H1 (cell line): ENCODE measurements around the gene THADA. TPM values are rescaled to one million over a fixed set of nuclear protein-coding genes. Genes with fewer than 3 reads are reported as not detected.

ENCODE experiments used
- CTCF ChIA-PET: fragments of 300-600 bp; sonication (Branson Sonifier 250); formaldehyde crosslinking; loops from one replicate; lab custom pipeline; 2021; ENCODE audit not compliant: partially characterized antibody; lab: Charles Lee
- POLR2A ChIA-PET: fragments of 300-600 bp; sonication (Branson Sonifier 250); formaldehyde crosslinking; loops from one replicate; lab custom pipeline; 2021; ENCODE audit warnings: inconsistent platforms; ENCODE audit not compliant: partially characterized antibody; lab: Charles Lee
- DNase-seq, 2 experiments: peaks; one replicate each; pipeline versions ENCODE4 v3.0.0 to v3.0.0-alpha.2; 2010 to 2022; ENCODE audit warnings: low spot score in 2 of 2, low read depth in 1 of 2, mixed read lengths in 1 of 2
- FAIRE-seq: peaks from 2 replicates; lab custom pipeline; 2011; peaks lifted over from hg19 to GRCh38; lab: Jason Lieb, UNC
- H2AFZ ChIP-seq: 2 replicates; pipeline ENCODE4 v1.8.1; 2012; ENCODE audit warnings: low read length, inconsistent platforms
- H2AK5ac ChIP-seq: 2 replicates; pipeline ENCODE4 v1.6.1; 2013; ENCODE audit warnings: low read depth, low read length
- H2BK120ac ChIP-seq: replicated peaks from 2 replicates; pipeline ENCODE3; 2013; ENCODE audit warnings: low read depth, low read length, inconsistent platforms
- H2BK12ac ChIP-seq: 2 replicates; pipeline ENCODE4 v1.6.1; 2013; ENCODE audit warnings: low read depth, low read length
- H2BK15ac ChIP-seq: 2 replicates; pipeline ENCODE4 v1.6.1; 2013; ENCODE audit warnings: low read length
- H2BK20ac ChIP-seq: 2 replicates; pipeline ENCODE4 v1.6.1; 2013; ENCODE audit warnings: low read length
- H2BK5ac ChIP-seq: 2 replicates; pipeline ENCODE4 v1.6.1; 2013; ENCODE audit warnings: low read depth, low read length
- H3K14ac ChIP-seq: 2 replicates; pipeline ENCODE4 v1.6.1; 2013; ENCODE audit warnings: inconsistent platforms; ENCODE audit not compliant: insufficient read length
- H3K18ac ChIP-seq: 2 replicates; pipeline ENCODE4 v1.6.1; 2013; ENCODE audit warnings: low read length; ENCODE audit errors: extremely low read depth
- H3K23ac ChIP-seq: 2 replicates; pipeline ENCODE4 v1.6.1; 2013; ENCODE audit warnings: inconsistent platforms; ENCODE audit not compliant: insufficient read length
- H3K23me2 ChIP-seq: 2 replicates; pipeline ENCODE4 v1.6.1; 2013; ENCODE audit warnings: low read depth, low read length
- H3K27ac ChIP-seq: 2 replicates; pipeline ENCODE4 v1.6.1; 2011; ENCODE audit warnings: low read depth, low read length, inconsistent platforms
- H3K27me3 ChIP-seq, 4 experiments: replicated peaks in 1 of 4; 1 replicate in 1 of 4; 2 replicates in 3 of 4; pipeline versions ENCODE4 v1.6.1 to v1.8.1; 2011 to 2013; ENCODE audit warnings: low read length in 3 of 4, mild to moderate bottlenecking in 3 of 4, inconsistent platforms in 2 of 4, mixed read lengths in 2 of 4, moderate library complexity in 1 of 4; ENCODE audit not compliant: control insufficient read depth in 3 of 4, insufficient read depth in 3 of 4; ENCODE audit errors: extremely low read depth in 1 of 4
- H3K36me3 ChIP-seq, 4 experiments: 2 replicates each; pipeline versions ENCODE4 v1.6.1 to v1.8.1; 2011 to 2013; ENCODE audit warnings: mild to moderate bottlenecking in 4 of 4, low read length in 3 of 4, moderate library complexity in 2 of 4, control low read depth in 1 of 4, inconsistent platforms in 1 of 4; ENCODE audit not compliant: insufficient read depth in 4 of 4, control insufficient read depth in 2 of 4
- H3K4ac ChIP-seq: replicated peaks from 2 replicates; pipeline ENCODE3; 2013; ENCODE audit warnings: low read length, low read depth, mixed read lengths, inconsistent platforms; ENCODE audit not compliant: insufficient read length
- H3K4me1 ChIP-seq, 4 experiments: replicated peaks in 1 of 4; 1 replicate in 1 of 4; 2 replicates in 3 of 4; pipeline versions ENCODE4 v1.6.1 to v1.8.1; 2011 to 2013; ENCODE audit warnings: low read length in 3 of 4, inconsistent platforms in 2 of 4, mixed read lengths in 1 of 4; ENCODE audit not compliant: insufficient read depth in 4 of 4, control insufficient read depth in 3 of 4
- H3K4me2 ChIP-seq, 2 experiments: 2 replicates each; pipeline versions ENCODE4 v1.6.1 to v1.8.1; 2011 to 2013; ENCODE audit warnings: low read depth in 2 of 2, low read length in 2 of 2, control low read depth in 1 of 2, inconsistent platforms in 1 of 2, mild to moderate bottlenecking in 1 of 2; ENCODE audit not compliant: insufficient read depth in 1 of 2
- H3K4me3 ChIP-seq, 4 experiments: fragments of 200-600, 300-600 bp in 1 of 4; sonication (generic), shearing (Covaris generic), sonication (Bioruptor Twin) in 1 of 4; 2 replicates each; pipeline versions ENCODE4 v1.5.1 to v1.8.1; 2011 to 2016; ENCODE audit warnings: low read length in 4 of 4, low read depth in 3 of 4, control low read depth in 2 of 4, inconsistent platforms in 2 of 4, mild to moderate bottlenecking in 2 of 4, mixed read lengths in 1 of 4, moderate library complexity in 1 of 4; ENCODE audit not compliant: insufficient read depth in 2 of 4; ENCODE audit errors: extremely low read depth in 1 of 4
- H3K56ac ChIP-seq: replicated peaks from 2 replicates; pipeline ENCODE3; 2013; ENCODE audit warnings: low read depth, mild to moderate bottlenecking, mixed read lengths, low read length, inconsistent platforms; ENCODE audit not compliant: insufficient read length
- H3K79me1 ChIP-seq: 2 replicates; pipeline ENCODE4 v1.6.1; 2013; ENCODE audit warnings: low read depth, low read length, control low read depth
- H3K79me2 ChIP-seq, 2 experiments: 2 replicates each; pipeline versions ENCODE4 v1.6.1 to v1.8.1; 2012 to 2013; ENCODE audit warnings: low read length in 2 of 2, mild to moderate bottlenecking in 2 of 2, inconsistent platforms in 1 of 2; ENCODE audit not compliant: insufficient read depth in 2 of 2, control insufficient read depth in 1 of 2
- H3K9ac ChIP-seq, 4 experiments: replicated peaks in 1 of 4; 1 replicate in 1 of 4; 2 replicates in 3 of 4; pipeline versions ENCODE4 v1.6.1 to v1.8.1; 2011 to 2013; ENCODE audit warnings: low read depth in 3 of 4, low read length in 3 of 4, control low read depth in 2 of 4, mild to moderate bottlenecking in 2 of 4, moderate library complexity in 2 of 4, inconsistent platforms in 1 of 4; ENCODE audit errors: extremely low read depth in 1 of 4
- H3K9me3 ChIP-seq, 2 experiments: 2 replicates each; pipeline versions ENCODE4 v1.6.1 to v1.8.1; 2012 to 2013; ENCODE audit warnings: mild to moderate bottlenecking in 2 of 2, moderate library complexity in 2 of 2, control low read depth in 1 of 2, inconsistent platforms in 1 of 2, low read depth in 1 of 2, low read length in 1 of 2, mixed read lengths in 1 of 2; ENCODE audit not compliant: insufficient read depth in 2 of 2
- H4K20me1 ChIP-seq, 2 experiments: replicated peaks in 1 of 2; 2 replicates each; pipeline versions ENCODE3 to v1.8.1; 2011 to 2013; ENCODE audit warnings: inconsistent platforms in 2 of 2, low read length in 2 of 2, mild to moderate bottlenecking in 1 of 2; ENCODE audit not compliant: insufficient read depth in 2 of 2, control insufficient read depth in 1 of 2
- H4K5ac ChIP-seq: 2 replicates; pipeline ENCODE4 v1.6.1; 2013; ENCODE audit warnings: low read length, low read depth, mixed read lengths, inconsistent platforms; ENCODE audit not compliant: insufficient read length
- H4K8ac ChIP-seq: 2 replicates; pipeline ENCODE4 v1.8.0; 2013; ENCODE audit warnings: mild to moderate bottlenecking, moderate library complexity, low read length, inconsistent platforms; ENCODE audit not compliant: insufficient read depth; ENCODE audit errors: extremely low read depth
- H4K91ac ChIP-seq: replicated peaks from 2 replicates; pipeline ENCODE3; 2013; ENCODE audit warnings: low read length, mixed read lengths, inconsistent platforms; ENCODE audit not compliant: insufficient read length
- CBX8 ChIP-seq: fragments of 300-800, 300-1000 bp; sonication (generic); IDR thresholded peaks from 2 replicates; pipeline ENCODE4 v1.7.1; 2016; ENCODE audit warnings: low read depth, low read length, borderline replicate concordance
- GTF2F1 ChIP-seq: IDR thresholded peaks from 2 replicates; pipeline ENCODE4 v1.6.1; 2012; ENCODE audit warnings: low read depth, low read length, improper control_type of control experiment, borderline replicate concordance
- PHF8 ChIP-seq: fragments of 200-600 bp; sonication (generic); conservative IDR thresholded peaks from 2 replicates; pipeline ENCODE4 v1.7.1; 2012; ENCODE audit warnings: low read depth, mild to moderate bottlenecking, inconsistent platforms, low read length, moderate library complexity
- RXRA ChIP-seq: IDR thresholded peaks from 2 replicates; pipeline ENCODE4 v1.6.1; 2011; ENCODE audit warnings: low read depth, mild to moderate bottlenecking, low read length, moderate library complexity; ENCODE audit not compliant: insufficient read depth
- SP4 ChIP-seq: IDR thresholded peaks from 2 replicates; pipeline ENCODE4 v1.6.1; 2012; ENCODE audit warnings: low read length, inconsistent platforms
- SUZ12 ChIP-seq: fragments of 200-600 bp; sonication (generic); IDR thresholded peaks from 2 replicates; pipeline ENCODE4 v1.6.1; 2012; ENCODE audit warnings: mild to moderate bottlenecking, inconsistent platforms, low read length, moderate library complexity, mixed read lengths
- WGBS, 2 experiments: shearing (Covaris generic) in 1 of 2; methylation state at CpG; one replicate each; pipeline versions ENCODE4 v1.1.6 to v1.1.7; 2013 to 2015; ENCODE audit warnings: low lambda C conversion rate in 2 of 2, mixed read lengths in 2 of 2, inconsistent platforms in 1 of 2, low coverage in 1 of 2, missing lambda C conversion rate in 1 of 2; ENCODE audit not compliant: insufficient replicate concordance in 2 of 2, insufficient coverage in 1 of 2, insufficient read length in 1 of 2; ENCODE audit errors: extremely low coverage in 1 of 2, missing lambda C conversion rate in 1 of 2; 5-methylcytosine and 5-hydroxymethylcytosine counted together
- polyA plus RNA-seq, 7 experiments: library from polyadenylated mRNA; depleted of rRNA in 3 of 7; stranded (reverse) in 5 of 7; unstranded in 2 of 7; fragments of >200 nt in 5 of 7; fragments of 200-250 nt in 2 of 7; gene quantifications; 1 replicate in 5 of 7; 2 replicates in 1 of 7; 4 replicates in 1 of 7; pipeline versions ENCODE4 v1.2.1 to v1.2.3, GENCODE V29; 2011 to 2013; ENCODE audit warnings: missing spikeins in 2 of 7, mixed read lengths in 2 of 7
- total RNA-seq: library from RNA; stranded (reverse); fragmentation: NEBNext Ultra II Directional; extraction: Animal tissue kit (Norgen Biotek cat#: 25700); gene quantifications from 2 replicates; pipeline ENCODE4 v1.2.1, GENCODE V29; 2021

THADA gene
- total and polyA plus RNA-seq, 2 of the 8 experiments (the other 6 are each of a cell fraction or from before 2014, with no cell fraction given), result 22.4 to 26.8 TPM

DNA sequence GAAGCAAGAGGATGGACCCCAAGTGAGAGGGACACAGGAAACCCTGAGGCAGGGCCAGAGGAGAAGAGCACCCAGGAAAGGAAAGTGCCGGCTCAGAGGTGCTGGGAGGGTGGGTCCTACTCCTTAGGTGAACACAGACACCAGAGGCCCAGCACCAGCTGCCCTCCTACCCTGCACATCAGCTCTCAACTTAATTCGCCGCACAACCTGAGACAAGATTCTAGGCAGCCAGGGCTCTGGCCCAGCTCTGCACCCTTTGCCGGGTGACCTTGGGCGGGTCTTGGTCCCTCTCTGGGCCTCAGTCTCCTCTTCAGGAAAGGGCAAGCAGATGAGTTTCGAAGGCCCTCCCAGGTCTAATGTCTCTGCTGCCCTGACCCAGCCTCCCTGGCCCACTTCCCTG is 397.6 kb downstream of the THADA start:
- H2BK5ac ChIP-seq, result no peak overlapping the region
- H3K23ac ChIP-seq, result no peak overlapping the region
- H4K5ac ChIP-seq, result no peak overlapping the region
- H2BK20ac ChIP-seq, result 0 out of 2 replicates have a peak overlapping the region, but pooled peaks have one; percentile 97
- no peak overlapping the region for H3K27ac ChIP-seq
- H2AK5ac ChIP-seq, result peak overlapping the region; percentile 65; the same call in 1 of the 2 replicates
- H3K14ac ChIP-seq, result no peak overlapping the region
- H3K9me3 ChIP-seq, result no peaks in the 10 kb centered on the region
- H3K56ac ChIP-seq, result no peak overlapping the region
- no peaks in the 10 kb centered on the region; the same call in 1 of the 2 replicates for H3K23me2 ChIP-seq
- FAIRE-seq (no peak), DNase-seq (no peak)
- H3K4ac ChIP-seq, result no peak overlapping the region
- H3K36me3 ChIP-seq, result no peaks in the 10 kb centered on the region
- ChIA-PET POLR2A (interaction anchor here (0.7 kb wide), 1 partner anchor 20 kb away, joined by 3 read pairs; no protein-coding TSS in a partner anchor), CTCF (interaction anchor here (1.0 to 4.1 kb wide), 3 partner anchors 8 to 19 kb away, joined by 3 to 18 read pairs (median 9); no protein-coding TSS in a partner anchor)
- H2BK12ac ChIP-seq, result peak overlapping the region; percentile 60; the same call in 1 of the 2 replicates
- no peak overlapping the region for H3K4me3 ChIP-seq
- no peaks in the 10 kb centered on the region for H3K79me2 ChIP-seq
- H3K27me3 ChIP-seq, result no peaks in the 10 kb centered on the region
- H4K91ac ChIP-seq, result peak overlapping the region; percentile 35
- WGBS, 2 experiments, result 95% methylated on average over 6 of the region's 6 CpGs; no CpG with 5 or more reads in 1 of the 2 experiments
- H3K9ac ChIP-seq, result no peak overlapping the region
- H2AFZ ChIP-seq, result no peak overlapping the region
- no peak overlapping the region; the same call in 1 of the 2 replicates for H3K18ac ChIP-seq
- peaks cover 4 to 9% (median 7%) of the 10 kb centered on the region in 4 experiments for H3K4me1 ChIP-seq
- no peak overlapping the region for H2BK120ac ChIP-seq
- no peak overlapping the region for H3K4me2 ChIP-seq
- H4K20me1 ChIP-seq, result no peaks in the 10 kb centered on the region
- H4K8ac ChIP-seq, result no peak overlapping the region; the same call in 1 of the 2 replicates
- no peaks in the 10 kb centered on the region for H3K79me1 ChIP-seq
- H2BK15ac ChIP-seq, result 0 out of 2 replicates have a peak overlapping the region, but pooled peaks have one; percentile 8
- TF ChIP-seq SP4, result no peak
- TF ChIP-seq PHF8, result no peak
- TF ChIP-seq GTF2F1, result no peak
- no peak for TF ChIP-seq CBX8
- TF ChIP-seq SUZ12, result no peak
- TF ChIP-seq RXRA, result no peak
